PFSK-1 (cell line): ENCODE measurements around the gene TAF15.

ENCODE experiments used
- FOXP2 ChIP-seq: optimal IDR thresholded peaks from 2 replicates; pipeline ENCODE3; 2011; ENCODE audit warnings: borderline replicate concordance, control low read depth, inconsistent platforms; ENCODE audit not compliant: insufficient read depth; ENCODE audit errors: extremely low read length, extremely low read depth
- POLR2AphosphoS5 ChIP-seq: IDR thresholded peaks from 2 replicates; pipeline ENCODE4 v1.6.1; 2012; ENCODE audit warnings: low read depth, mild to moderate bottlenecking, control low read depth, low read length, moderate library complexity
- SIN3A ChIP-seq: IDR thresholded peaks from 2 replicates; pipeline ENCODE4 v1.6.1; 2012; ENCODE audit warnings: mild to moderate bottlenecking, low read length, moderate library complexity, borderline replicate concordance; ENCODE audit not compliant: insufficient read depth
- TAF1 ChIP-seq: IDR thresholded peaks from 2 replicates; pipeline ENCODE4 v1.6.1; 2012; ENCODE audit warnings: low read length, control low read depth, borderline replicate concordance; ENCODE audit not compliant: insufficient read depth
- TF ChIP-seq, protein P1 (sequence below), 2 experiments: IDR thresholded peaks; 2 replicates each; pipeline versions ENCODE4 v1.6.1 to v1.8.0; 2011 to 2012; ENCODE audit warnings: low read depth in 2 of 2, low read length in 2 of 2, control low read depth in 1 of 2, inconsistent platforms in 1 of 2, mild to moderate bottlenecking in 1 of 2, moderate library complexity in 1 of 2; ENCODE audit not compliant: insufficient read depth in 1 of 2

The TAF15 gene

DNA sequence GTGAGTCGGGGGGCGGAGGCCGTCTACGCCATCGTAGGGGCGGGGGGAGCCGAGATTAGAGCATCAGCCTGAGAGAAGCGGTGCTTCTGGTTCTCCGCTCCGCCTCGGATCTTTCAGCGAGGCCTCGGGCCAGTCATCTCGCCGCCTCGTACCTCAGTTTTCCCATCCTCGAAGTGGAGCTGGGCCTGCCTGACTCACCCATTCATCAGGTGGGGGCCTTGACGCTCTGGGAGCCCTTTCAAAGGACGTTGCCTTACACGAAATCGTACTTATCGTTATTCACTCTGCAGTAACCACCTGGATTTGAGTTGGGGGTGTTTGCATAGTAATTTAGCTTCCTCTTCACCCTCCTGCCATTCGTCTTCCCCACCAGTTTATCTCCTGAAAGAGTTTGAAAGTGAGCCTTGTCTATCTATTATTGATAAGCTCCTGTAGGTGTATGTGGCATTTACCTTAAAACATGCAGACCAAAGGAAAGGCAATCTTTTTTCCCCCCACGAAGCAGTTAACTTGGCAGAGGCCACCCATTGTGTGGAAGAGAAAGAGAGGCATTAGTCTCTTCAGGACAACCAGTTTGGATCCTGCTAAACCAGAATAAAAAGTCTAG, 674 bp downstream of the TAF15 start:
- no peak; the same call in 1 of the 2 replicates for TF ChIP-seq POLR2AphosphoS5
- TF ChIP-seq, protein P1, sequence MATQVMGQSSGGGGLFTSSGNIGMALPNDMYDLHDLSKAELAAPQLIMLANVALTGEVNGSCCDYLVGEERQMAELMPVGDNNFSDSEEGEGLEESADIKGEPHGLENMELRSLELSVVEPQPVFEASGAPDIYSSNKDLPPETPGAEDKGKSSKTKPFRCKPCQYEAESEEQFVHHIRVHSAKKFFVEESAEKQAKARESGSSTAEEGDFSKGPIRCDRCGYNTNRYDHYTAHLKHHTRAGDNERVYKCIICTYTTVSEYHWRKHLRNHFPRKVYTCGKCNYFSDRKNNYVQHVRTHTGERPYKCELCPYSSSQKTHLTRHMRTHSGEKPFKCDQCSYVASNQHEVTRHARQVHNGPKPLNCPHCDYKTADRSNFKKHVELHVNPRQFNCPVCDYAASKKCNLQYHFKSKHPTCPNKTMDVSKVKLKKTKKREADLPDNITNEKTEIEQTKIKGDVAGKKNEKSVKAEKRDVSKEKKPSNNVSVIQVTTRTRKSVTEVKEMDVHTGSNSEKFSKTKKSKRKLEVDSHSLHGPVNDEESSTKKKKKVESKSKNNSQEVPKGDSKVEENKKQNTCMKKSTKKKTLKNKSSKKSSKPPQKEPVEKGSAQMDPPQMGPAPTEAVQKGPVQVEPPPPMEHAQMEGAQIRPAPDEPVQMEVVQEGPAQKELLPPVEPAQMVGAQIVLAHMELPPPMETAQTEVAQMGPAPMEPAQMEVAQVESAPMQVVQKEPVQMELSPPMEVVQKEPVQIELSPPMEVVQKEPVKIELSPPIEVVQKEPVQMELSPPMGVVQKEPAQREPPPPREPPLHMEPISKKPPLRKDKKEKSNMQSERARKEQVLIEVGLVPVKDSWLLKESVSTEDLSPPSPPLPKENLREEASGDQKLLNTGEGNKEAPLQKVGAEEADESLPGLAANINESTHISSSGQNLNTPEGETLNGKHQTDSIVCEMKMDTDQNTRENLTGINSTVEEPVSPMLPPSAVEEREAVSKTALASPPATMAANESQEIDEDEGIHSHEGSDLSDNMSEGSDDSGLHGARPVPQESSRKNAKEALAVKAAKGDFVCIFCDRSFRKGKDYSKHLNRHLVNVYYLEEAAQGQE (IDR thresholded peaks at IDR 0.05; ENCODE audit: insufficient read depth in 1 of 2, low read depth in 2 of 2, low read length in 2 of 2) = no peak
- TF ChIP-seq SIN3A = no peak
- TF ChIP-seq FOXP2 = no peak
- no peak for TF ChIP-seq TAF1

- TF ChIP-seq SIN3A (no peak), FOXP2 (no peak), TAF1 (no peak), POLR2AphosphoS5 (no peak)
- TF ChIP-seq, protein P1 (IDR thresholded peaks at IDR 0.05; ENCODE audit: insufficient read depth in 1 of 2, low read depth in 2 of 2, low read length in 2 of 2) = no peak
Measured at GRCh38 chr17:35811759-35812158, 2.5 kb downstream of the TAF15 start.

DNA sequence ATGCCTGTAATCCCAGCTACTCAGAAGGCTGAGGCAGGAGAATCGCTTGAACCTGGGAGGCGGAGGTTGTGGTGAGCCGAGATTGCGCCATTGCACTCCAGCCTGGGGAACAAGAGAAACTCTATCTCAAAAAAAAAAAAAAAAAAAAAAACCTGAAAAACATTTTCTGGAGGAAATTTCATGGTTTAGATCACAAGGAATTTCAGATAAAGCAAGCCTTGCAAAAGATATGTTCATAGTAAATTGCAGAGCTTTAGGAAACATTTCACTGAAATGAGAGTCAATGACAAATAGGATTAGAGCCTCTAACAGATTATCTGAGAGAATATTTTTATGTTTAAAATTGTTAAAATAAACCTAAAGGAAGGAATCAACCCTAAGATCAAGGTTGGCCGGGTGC, 3.2 kb downstream of the TAF15 start:
- TF ChIP-seq FOXP2 = no peak
- no peak for TF ChIP-seq TAF1
- TF ChIP-seq POLR2AphosphoS5 = no peak
- no peak for TF ChIP-seq SIN3A
- TF ChIP-seq, protein P1 (IDR thresholded peaks at IDR 0.05; ENCODE audit: insufficient read depth in 1 of 2, low read depth in 2 of 2, low read length in 2 of 2) = no peak

GRCh38 chr17:35816723-35817122, 7.4 kb downstream of the TAF15 start:
- TF ChIP-seq FOXP2 = no peak
- TF ChIP-seq SIN3A = no peak
- TF ChIP-seq POLR2AphosphoS5 = no peak
- TF ChIP-seq, protein P1 (IDR thresholded peaks at IDR 0.05; ENCODE audit: insufficient read depth in 1 of 2, low read depth in 2 of 2, low read length in 2 of 2) = no peak
- no peak for TF ChIP-seq TAF1
